MM.1S (cell line): ENCODE results near the gene DHFR2.

Experiments used
- EZH2 ChIP-seq: fragments of 300-600 bp; sonication (generic); optimal IDR thresholded peaks from 2 replicates; pipeline ENCODE3; 2017; ENCODE audit warnings: low read depth, mild to moderate bottlenecking, antibody characterized with exemption, low read length, mixed read lengths
- TF ChIP-seq, protein P1 (sequence below): fragments of 300-600 bp; sonication (generic); IDR thresholded peaks from 2 replicates; pipeline ENCODE4 v1.5.1; 2016; ENCODE audit warnings: antibody characterized with exemption, low read length, mixed read lengths

DNA sequence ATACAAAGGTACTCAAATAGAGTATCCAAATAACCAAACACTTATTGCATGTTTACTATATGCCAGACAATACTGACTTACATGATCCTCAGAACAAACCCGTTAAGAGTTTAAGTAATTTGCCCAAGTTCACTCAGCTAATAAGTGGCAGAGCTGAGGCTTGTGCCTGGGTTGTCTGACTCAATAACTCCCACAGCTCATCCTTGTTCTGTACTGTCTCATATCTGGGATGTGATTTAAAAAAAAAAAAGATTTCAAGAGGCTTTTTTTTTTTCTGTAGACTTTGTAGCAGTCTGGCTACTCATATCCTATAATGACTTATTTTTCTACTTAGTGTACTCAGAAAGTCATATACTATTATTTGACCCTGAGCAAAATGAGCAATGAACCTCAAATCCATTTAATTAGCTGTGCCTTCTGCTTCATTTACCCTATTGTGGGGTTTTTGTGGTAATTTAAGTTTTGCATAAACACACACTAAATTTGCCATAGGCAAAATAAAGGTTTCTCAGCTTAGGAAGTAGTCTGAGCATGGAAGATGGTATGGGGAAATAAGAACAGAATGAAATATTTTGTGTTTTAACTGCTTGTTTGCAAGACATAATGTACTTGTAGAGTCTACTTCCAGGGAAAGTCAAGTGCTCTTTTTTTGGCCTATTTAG lies 3.2 kb upstream of the DHFR2 start:
- TF ChIP-seq, protein P1, sequence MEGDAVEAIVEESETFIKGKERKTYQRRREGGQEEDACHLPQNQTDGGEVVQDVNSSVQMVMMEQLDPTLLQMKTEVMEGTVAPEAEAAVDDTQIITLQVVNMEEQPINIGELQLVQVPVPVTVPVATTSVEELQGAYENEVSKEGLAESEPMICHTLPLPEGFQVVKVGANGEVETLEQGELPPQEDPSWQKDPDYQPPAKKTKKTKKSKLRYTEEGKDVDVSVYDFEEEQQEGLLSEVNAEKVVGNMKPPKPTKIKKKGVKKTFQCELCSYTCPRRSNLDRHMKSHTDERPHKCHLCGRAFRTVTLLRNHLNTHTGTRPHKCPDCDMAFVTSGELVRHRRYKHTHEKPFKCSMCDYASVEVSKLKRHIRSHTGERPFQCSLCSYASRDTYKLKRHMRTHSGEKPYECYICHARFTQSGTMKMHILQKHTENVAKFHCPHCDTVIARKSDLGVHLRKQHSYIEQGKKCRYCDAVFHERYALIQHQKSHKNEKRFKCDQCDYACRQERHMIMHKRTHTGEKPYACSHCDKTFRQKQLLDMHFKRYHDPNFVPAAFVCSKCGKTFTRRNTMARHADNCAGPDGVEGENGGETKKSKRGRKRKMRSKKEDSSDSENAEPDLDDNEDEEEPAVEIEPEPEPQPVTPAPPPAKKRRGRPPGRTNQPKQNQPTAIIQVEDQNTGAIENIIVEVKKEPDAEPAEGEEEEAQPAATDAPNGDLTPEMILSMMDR, result no peak
- no peak for TF ChIP-seq EZH2
